Right lobe of liver (tissue), 6 donors: ENCODE results near the gene TAMALIN. TPM values are rescaled to one million over a fixed set of nuclear protein-coding genes. Genes with fewer than 3 reads are reported as not detected.
A peak's percentile ranks its signal among the peaks of the same experiment; 100 is the strongest.

Experiments used
- ATAC-seq, 4 donors: fragments of 200-7000 bp; cut with Tn5 transposase; one replicate each; pipeline ENCODE4 v1.9.1; 2020; ENCODE audit warnings: mild to moderate bottlenecking in 4 of 4, moderate library complexity in 4 of 4
- DNase-seq, 3 donors: peaks; one replicate each; pipeline ENCODE4 v3.0.0-alpha.2; 2020
- H3K27ac ChIP-seq, 3 donors: fragments of 200-600 bp; one replicate each; pipeline ENCODE4 v1.8.0; 2022
- H3K27me3 ChIP-seq, 2 donors: fragments of 200-600 bp; one replicate each; pipeline ENCODE4 v1.8.0; 2022
- H3K36me3 ChIP-seq, 4 donors: fragments of 200-600 bp; sonication (generic) in 1 of 4; one replicate each; pipeline versions ENCODE4 v1.5.1 to v1.8.0; 2017 to 2022; ENCODE audit warnings: control low read depth in 1 of 4
- H3K4me1 ChIP-seq, 4 donors: fragments of 200-600 bp; sonication (generic) in 1 of 4; one replicate each; pipeline versions ENCODE4 v1.5.1 to v1.8.0; 2017 to 2022; ENCODE audit warnings: control low read depth in 1 of 4
- H3K4me3 ChIP-seq, 3 donors: fragments of 200-600 bp; one replicate each; pipeline ENCODE4 v1.8.0; 2022
- H3K9me3 ChIP-seq, 4 donors: fragments of 200-600 bp; sonication (generic) in 1 of 4; one replicate each; pipeline versions ENCODE4 v1.5.1 to v1.8.0; 2017 to 2022; ENCODE audit warnings: control low read depth in 1 of 4
- CTCF ChIP-seq, 4 donors: fragments of 200-600 bp in 3 of 4; fragments of 450-650 bp in 1 of 4; IDR thresholded peaks; one replicate each; pipeline versions ENCODE4 v1.5.1 to v1.8.0; 2016 to 2022; ENCODE audit warnings: antibody characterized with exemption in 4 of 4, mild to moderate bottlenecking in 2 of 4
- POLR2A ChIP-seq: fragments of 450-650 bp; IDR thresholded peaks from one replicate; pipeline ENCODE4 v1.6.1; 2017; ENCODE audit warnings: antibody characterized with exemption, mild to moderate bottlenecking
- WGBS: methylation state at CpG from one replicate; pipeline ENCODE4 v1.1.6; 2018; ENCODE audit warnings: low coverage, low lambda C conversion rate; ENCODE audit not compliant: insufficient coverage; ENCODE audit errors: missing lambda C conversion rate; 5-methylcytosine and 5-hydroxymethylcytosine counted together
- intact Hi-C, 2 donors: fragments of 100-400 bp; cut with DNase I; formaldehyde crosslinking; loops; one replicate each; pipeline versions ENCODE4 v1.11.2 to v1.14.1; 2022
- total RNA-seq, 6 experiments: library from RNA; depleted of rRNA in 2 of 6; stranded (reverse); fragments of >200 nt in 2 of 6; fragmentation: NEBNext Ultra II Directional in 3 of 6; extraction: Animal tissue kit (Norgen Biotek cat#: 25700) in 3 of 6; gene quantifications; one replicate each; pipeline versions ENCODE4 v1.1.0 to v1.2.4, GENCODE V29; 2016 to 2023
- donor health status: DM: no; HTN: yes; CAD: no.
- donor health status: DM: no; HTN: no; CAD: no.
- donor health status: DM: no; HTN: no; CAD: no.
- donor health status: DM: no; HTN: yes; CAD: no.
- donor health status: DM: no; HTN: yes; CAD: no.

The TAMALIN gene
- total RNA-seq, 6 experiments from 2014 or later: 2.9 to 6.5 (median 3.9) TPM

GRCh38 chr12:52059582-52060497, 53.1 kb downstream of the TAMALIN start:
- WGBS: 79% methylated on average over 9 of the region's 12 CpGs
- H3K36me3 ChIP-seq: no peaks in the 10 kb centered on the region

GRCh38 chr12:52060498-52061177, 53.9 kb downstream of the TAMALIN start:
- Histone ChIP-seq H3K36me3 (no peaks in the 10 kb centered on the region), H3K4me3 (no peak overlapping the region), H3K27me3 (no peaks in the 10 kb centered on the region), H3K4me1 (no peaks in the 10 kb centered on the region), H3K9me3 (no peaks in the 10 kb centered on the region), H3K27ac (no peak overlapping the region)
- intact Hi-C loops: no loop called here
- WGBS: 35% methylated on average over 3 of the region's 14 CpGs
- TF ChIP-seq POLR2A: no peak
- ATAC-seq (no peak), DNase-seq (no peak)

More at GRCh38 chr12:52059582-52060497, 53.1 kb downstream of the TAMALIN start:
- Histone ChIP-seq H3K27me3 (no peaks in the 10 kb centered on the region), H3K9me3 (no peaks in the 10 kb centered on the region), H3K4me1 (no peaks in the 10 kb centered on the region), H3K4me3 (no peak overlapping the region), H3K27ac (no peak overlapping the region)
- TF ChIP-seq CTCF (IDR thresholded peaks at IDR 0.05) (no peak), POLR2A (peak; percentile 12)
- peak in 1 of 4 donors; percentile 4 for ATAC-seq
- intact Hi-C loops: no loop called here
- no peak for DNase-seq

GRCh38 chr12:52061470-52062166, 54.9 kb downstream of the TAMALIN start:
- Histone ChIP-seq H3K27ac (no peak overlapping the region), H3K27me3 (no peaks in the 10 kb centered on the region), H3K36me3 (no peaks in the 10 kb centered on the region), H3K9me3 (no peaks in the 10 kb centered on the region), H3K4me1 (no peaks in the 10 kb centered on the region), H3K4me3 (no peak overlapping the region)
- TF ChIP-seq POLR2A: no peak
- no peak for TF ChIP-seq CTCF (IDR thresholded peaks at IDR 0.05)
- WGBS: 61% methylated on average over 2 of the region's 12 CpGs
- ATAC-seq (no peak), DNase-seq (no peak)
- intact Hi-C loops: no loop called here

- intact Hi-C loops: no loop called here
- Histone ChIP-seq H3K9me3 (no peaks in the 10 kb centered on the region), H3K4me1 (no peaks in the 10 kb centered on the region), H3K27me3 (no peaks in the 10 kb centered on the region), H3K27ac (no peak overlapping the region), H3K36me3 (no peaks in the 10 kb centered on the region), H3K4me3 (no peak overlapping the region)
- ATAC-seq: no peak
- DNase-seq: no peak
- TF ChIP-seq CTCF (IDR thresholded peaks at IDR 0.05): no peak
- TF ChIP-seq POLR2A: no peak
- no CpG with 5 or more reads among the region's 6 CpGs for WGBS
Observed at GRCh38 chr12:52062167-52063081, 55.7 kb downstream of the TAMALIN start.
